WTC11 (cell line): ENCODE results near the gene MGMT. TPM values are rescaled to one million over a fixed set of nuclear protein-coding genes. Genes with fewer than 3 reads are reported as not detected.

ENCODE experiments used
- ATAC-seq: fragments of 200-7000 bp; cut with Tn5 transposase; 2 replicates; pipeline ENCODE4 v1.10.0; 2021; ENCODE audit warnings: mild to moderate bottlenecking, moderate library complexity
- CTCF ChIA-PET: fragments of 300-600 bp; sonication (Branson Sonifier 250); formaldehyde crosslinking; loops from one replicate; lab custom pipeline; 2021; ENCODE audit warnings: antibody characterized with exemption; lab: Charles Lee
- POLR2A ChIA-PET: fragments of 350-600 bp; sonication (Branson Sonifier 250); formaldehyde crosslinking; loops from one replicate; lab custom pipeline; 2021; ENCODE audit warnings: antibody characterized with exemption; lab: Charles Lee
- DNase-seq: peaks from one replicate; pipeline ENCODE4 v3.0.0; 2021; ENCODE audit warnings: low spot score
- H3K27ac Mint-ChIP-seq: 2 replicates; pipeline ENCODE4 v1.8.0; 2021; ENCODE audit warnings: mixed read lengths
- H3K27me3 Mint-ChIP-seq: 2 replicates; pipeline ENCODE4 v1.8.0; 2021; ENCODE audit warnings: low read depth, mild to moderate bottlenecking, moderate library complexity, mixed read lengths
- H3K36me3 Mint-ChIP-seq: 2 replicates; pipeline ENCODE4 v1.8.0; 2021; ENCODE audit warnings: mixed read lengths
- H3K4me1 Mint-ChIP-seq: 2 replicates; pipeline ENCODE4 v1.8.0; 2022; ENCODE audit warnings: mixed read lengths
- H3K4me3 Mint-ChIP-seq: 2 replicates; pipeline ENCODE4 v1.8.0; 2021; ENCODE audit warnings: mild to moderate bottlenecking, moderate library complexity, mixed read lengths
- H3K9me3 Mint-ChIP-seq: 2 replicates; pipeline ENCODE4 v1.8.0; 2021; ENCODE audit warnings: mixed read lengths
- CREB1 ChIP-seq: sonication (generic); formaldehyde crosslinking; IDR thresholded peaks from 2 replicates; pipeline ENCODE4 v1.8.0; 2023; ENCODE audit warnings: mild to moderate bottlenecking, missing genetic modification reagents
- ELF4 ChIP-seq: sonication (generic); formaldehyde crosslinking; IDR thresholded peaks from 2 replicates; pipeline ENCODE4 v1.8.1; 2022; ENCODE audit warnings: low read depth, mild to moderate bottlenecking, moderate library complexity, missing genetic modification reagents
- FOXJ3 ChIP-seq: sonication (generic); formaldehyde crosslinking; IDR thresholded peaks from 2 replicates; pipeline ENCODE4 v1.9.0; 2021; ENCODE audit warnings: missing genetic modification reagents, mild to moderate bottlenecking, borderline replicate concordance
- GRHL2 ChIP-seq: fragments of 250-450 bp; sonication (Bioruptor Pico); IDR thresholded peaks from 2 replicates; pipeline ENCODE4 v1.8.0; 2022; ENCODE audit warnings: mild to moderate bottlenecking, moderate library complexity; ENCODE audit not compliant: insufficient replicate concordance, severe bottlenecking
- JUN ChIP-seq: sonication (generic); formaldehyde crosslinking; IDR thresholded peaks from 2 replicates; pipeline ENCODE4 v1.8.0; 2023; ENCODE audit warnings: mild to moderate bottlenecking, missing genetic modification reagents
- MYBL2 ChIP-seq: sonication (generic); formaldehyde crosslinking; IDR thresholded peaks from 2 replicates; pipeline ENCODE4 v1.8.1; 2023; ENCODE audit warnings: mild to moderate bottlenecking, moderate library complexity, missing genetic modification reagents
- OVOL2 ChIP-seq: fragments of 250-450 bp; sonication (Bioruptor Pico); IDR thresholded peaks from 2 replicates; pipeline ENCODE4 v1.9.0; 2021; ENCODE audit warnings: mild to moderate bottlenecking, borderline replicate concordance
- RORB ChIP-seq: fragments of 250-450 bp; sonication (Bioruptor Pico); IDR thresholded peaks from 2 replicates; pipeline ENCODE4 v1.9.0; 2021; ENCODE audit warnings: mild to moderate bottlenecking
- SMAD3 ChIP-seq: sonication (generic); formaldehyde crosslinking; IDR thresholded peaks from 2 replicates; pipeline ENCODE4 v1.8.0; 2022; ENCODE audit warnings: missing genetic modification reagents, mild to moderate bottlenecking, borderline replicate concordance
- SMAD4 ChIP-seq: sonication (generic); formaldehyde crosslinking; IDR thresholded peaks from 2 replicates; pipeline ENCODE4 v1.8.0; 2022; ENCODE audit warnings: mild to moderate bottlenecking, missing genetic modification reagents
- TCF7 ChIP-seq: sonication (generic); formaldehyde crosslinking; IDR thresholded peaks from 2 replicates; pipeline ENCODE4 v1.8.0; 2022; ENCODE audit warnings: mild to moderate bottlenecking, low read depth, missing genetic modification reagents, moderate library complexity
- TEAD4 ChIP-seq: sonication (generic); formaldehyde crosslinking; IDR thresholded peaks from 2 replicates; pipeline ENCODE4 v1.8.0; 2022; ENCODE audit warnings: mild to moderate bottlenecking, missing genetic modification reagents
- ZNF219 ChIP-seq: sonication (generic); formaldehyde crosslinking; IDR thresholded peaks from 2 replicates; pipeline ENCODE4 v1.8.0; 2023; ENCODE audit warnings: missing genetic modification reagents, mild to moderate bottlenecking, borderline replicate concordance
- ZNF416 ChIP-seq: fragments of 250-450 bp; sonication (Bioruptor Pico); IDR thresholded peaks from 2 replicates; pipeline ENCODE4 v1.9.0; 2021; ENCODE audit warnings: mild to moderate bottlenecking, inconsistent platforms
- total RNA-seq: library from RNA; stranded (reverse); gene quantifications from 3 replicates; pipeline ENCODE4 v1.2.3, GENCODE V29; 2021
- TF ChIP-seq, protein P1 (sequence below): sonication (generic); formaldehyde crosslinking; IDR thresholded peaks from 2 replicates; pipeline ENCODE4 v1.8.1; 2023; ENCODE audit warnings: mild to moderate bottlenecking, missing genetic modification reagents, borderline replicate concordance
- TF ChIP-seq, protein P2 (sequence below): sonication (generic); formaldehyde crosslinking; IDR thresholded peaks from 2 replicates; pipeline ENCODE4 v1.8.1; 2022; ENCODE audit warnings: low read depth, mild to moderate bottlenecking, moderate library complexity, missing genetic modification reagents, borderline replicate concordance
- TF ChIP-seq, protein P3 (sequence below): sonication (generic); formaldehyde crosslinking; IDR thresholded peaks from 2 replicates; pipeline ENCODE4 v1.8.0; 2022; ENCODE audit warnings: mild to moderate bottlenecking, missing genetic modification reagents
- TF ChIP-seq, protein P4 (sequence below): sonication (generic); formaldehyde crosslinking; IDR thresholded peaks from 2 replicates; pipeline ENCODE4 v1.8.0; 2022; ENCODE audit warnings: mild to moderate bottlenecking, missing genetic modification reagents
- TF ChIP-seq, protein P5 (sequence below): sonication (generic); formaldehyde crosslinking; conservative IDR thresholded peaks from 2 replicates; pipeline ENCODE4 v1.8.1; 2023; ENCODE audit warnings: mild to moderate bottlenecking, low read depth, missing genetic modification reagents, moderate library complexity
- TF ChIP-seq, protein P6 (sequence below): sonication (generic); formaldehyde crosslinking; IDR thresholded peaks from 2 replicates; pipeline ENCODE4 v1.8.1; 2022; ENCODE audit warnings: mild to moderate bottlenecking, moderate library complexity, missing genetic modification reagents

Gene MGMT
- total RNA-seq, 1 experiment from 2014 or later = 11.8 TPM

DNA sequence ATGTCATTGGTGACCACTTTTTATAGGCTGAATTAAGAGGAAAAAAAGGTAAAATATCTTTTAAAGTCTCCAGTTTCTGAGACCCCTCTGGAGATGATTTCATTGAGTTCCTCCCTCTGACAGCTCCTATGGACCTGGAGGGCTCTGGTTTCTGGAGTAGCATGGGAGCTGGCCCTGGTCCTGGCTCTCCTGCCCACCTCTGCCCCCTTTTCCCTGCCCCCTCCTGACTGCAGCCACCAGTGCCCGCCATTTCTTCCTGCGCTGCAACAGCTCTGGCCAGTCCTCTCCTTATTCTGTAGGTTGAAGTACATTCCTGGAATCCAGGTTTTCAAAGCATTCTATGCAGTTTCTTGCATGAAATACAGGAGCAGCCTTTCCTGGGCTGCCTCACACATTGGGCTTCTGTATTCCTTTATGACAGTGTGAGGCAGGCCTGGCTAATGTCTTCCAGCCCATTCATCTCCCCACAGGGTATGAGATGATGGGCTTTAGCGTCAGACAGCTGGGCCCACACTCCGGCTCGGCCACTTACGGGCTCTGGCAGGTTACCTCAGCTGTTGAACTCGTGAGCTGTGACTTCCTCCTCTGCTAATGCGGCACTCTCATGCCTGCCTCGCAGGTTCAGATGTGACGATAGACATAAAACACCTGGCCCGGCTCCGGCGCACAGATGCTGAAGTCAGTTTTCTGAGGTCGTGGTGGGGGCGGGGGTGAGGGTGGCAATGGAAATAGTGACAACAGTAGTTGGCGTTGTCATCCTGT lies 101.7 kb downstream of the MGMT start:
- no peaks in the 10 kb centered on the region for H3K36me3 Mint-ChIP-seq
- ATAC-seq (no peak), DNase-seq (no peak)
- no peak overlapping the region for H3K4me3 Mint-ChIP-seq
- H3K9me3 Mint-ChIP-seq = no peaks in the 10 kb centered on the region
- POLR2A ChIA-PET = no interaction called here
- TF ChIP-seq, protein P1, sequence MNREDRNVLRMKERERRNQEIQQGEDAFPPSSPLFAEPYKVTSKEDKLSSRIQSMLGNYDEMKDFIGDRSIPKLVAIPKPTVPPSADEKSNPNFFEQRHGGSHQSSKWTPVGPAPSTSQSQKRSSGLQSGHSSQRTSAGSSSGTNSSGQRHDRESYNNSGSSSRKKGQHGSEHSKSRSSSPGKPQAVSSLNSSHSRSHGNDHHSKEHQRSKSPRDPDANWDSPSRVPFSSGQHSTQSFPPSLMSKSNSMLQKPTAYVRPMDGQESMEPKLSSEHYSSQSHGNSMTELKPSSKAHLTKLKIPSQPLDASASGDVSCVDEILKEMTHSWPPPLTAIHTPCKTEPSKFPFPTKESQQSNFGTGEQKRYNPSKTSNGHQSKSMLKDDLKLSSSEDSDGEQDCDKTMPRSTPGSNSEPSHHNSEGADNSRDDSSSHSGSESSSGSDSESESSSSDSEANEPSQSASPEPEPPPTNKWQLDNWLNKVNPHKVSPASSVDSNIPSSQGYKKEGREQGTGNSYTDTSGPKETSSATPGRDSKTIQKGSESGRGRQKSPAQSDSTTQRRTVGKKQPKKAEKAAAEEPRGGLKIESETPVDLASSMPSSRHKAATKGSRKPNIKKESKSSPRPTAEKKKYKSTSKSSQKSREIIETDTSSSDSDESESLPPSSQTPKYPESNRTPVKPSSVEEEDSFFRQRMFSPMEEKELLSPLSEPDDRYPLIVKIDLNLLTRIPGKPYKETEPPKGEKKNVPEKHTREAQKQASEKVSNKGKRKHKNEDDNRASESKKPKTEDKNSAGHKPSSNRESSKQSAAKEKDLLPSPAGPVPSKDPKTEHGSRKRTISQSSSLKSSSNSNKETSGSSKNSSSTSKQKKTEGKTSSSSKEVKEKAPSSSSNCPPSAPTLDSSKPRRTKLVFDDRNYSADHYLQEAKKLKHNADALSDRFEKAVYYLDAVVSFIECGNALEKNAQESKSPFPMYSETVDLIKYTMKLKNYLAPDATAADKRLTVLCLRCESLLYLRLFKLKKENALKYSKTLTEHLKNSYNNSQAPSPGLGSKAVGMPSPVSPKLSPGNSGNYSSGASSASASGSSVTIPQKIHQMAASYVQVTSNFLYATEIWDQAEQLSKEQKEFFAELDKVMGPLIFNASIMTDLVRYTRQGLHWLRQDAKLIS (CRISPR knock-in tag) = no peak
- TF ChIP-seq SMAD4 (CRISPR knock-in tag) (no peak), TCF7 (CRISPR knock-in tag) (no peak), JUN (CRISPR knock-in tag) (no peak), TEAD4 (CRISPR knock-in tag) (no peak), RORB (CRISPR knock-in tag) (no peak), GRHL2 (CRISPR knock-in tag) (no peak), MYBL2 (CRISPR knock-in tag) (no peak), CREB1 (CRISPR knock-in tag) (no peak), ZNF416 (no peak), FOXJ3 (CRISPR knock-in tag) (no peak), OVOL2 (CRISPR knock-in tag) (no peak), ZNF219 (CRISPR knock-in tag) (no peak)
- TF ChIP-seq, protein P2, sequence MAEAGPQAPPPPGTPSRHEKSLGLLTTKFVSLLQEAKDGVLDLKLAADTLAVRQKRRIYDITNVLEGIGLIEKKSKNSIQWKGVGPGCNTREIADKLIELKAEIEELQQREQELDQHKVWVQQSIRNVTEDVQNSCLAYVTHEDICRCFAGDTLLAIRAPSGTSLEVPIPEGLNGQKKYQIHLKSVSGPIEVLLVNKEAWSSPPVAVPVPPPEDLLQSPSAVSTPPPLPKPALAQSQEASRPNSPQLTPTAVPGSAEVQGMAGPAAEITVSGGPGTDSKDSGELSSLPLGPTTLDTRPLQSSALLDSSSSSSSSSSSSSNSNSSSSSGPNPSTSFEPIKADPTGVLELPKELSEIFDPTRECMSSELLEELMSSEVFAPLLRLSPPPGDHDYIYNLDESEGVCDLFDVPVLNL (CRISPR knock-in tag) = no peak
- TF ChIP-seq, protein P3, sequence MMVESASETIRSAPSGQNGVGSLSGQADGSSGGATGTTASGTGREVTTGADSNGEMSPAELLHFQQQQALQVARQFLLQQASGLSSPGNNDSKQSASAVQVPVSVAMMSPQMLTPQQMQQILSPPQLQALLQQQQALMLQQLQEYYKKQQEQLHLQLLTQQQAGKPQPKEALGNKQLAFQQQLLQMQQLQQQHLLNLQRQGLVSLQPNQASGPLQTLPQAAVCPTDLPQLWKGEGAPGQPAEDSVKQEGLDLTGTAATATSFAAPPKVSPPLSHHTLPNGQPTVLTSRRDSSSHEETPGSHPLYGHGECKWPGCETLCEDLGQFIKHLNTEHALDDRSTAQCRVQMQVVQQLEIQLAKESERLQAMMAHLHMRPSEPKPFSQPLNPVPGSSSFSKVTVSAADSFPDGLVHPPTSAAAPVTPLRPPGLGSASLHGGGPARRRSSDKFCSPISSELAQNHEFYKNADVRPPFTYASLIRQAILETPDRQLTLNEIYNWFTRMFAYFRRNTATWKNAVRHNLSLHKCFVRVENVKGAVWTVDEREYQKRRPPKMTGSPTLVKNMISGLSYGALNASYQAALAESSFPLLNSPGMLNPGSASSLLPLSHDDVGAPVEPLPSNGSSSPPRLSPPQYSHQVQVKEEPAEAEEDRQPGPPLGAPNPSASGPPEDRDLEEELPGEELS (CRISPR knock-in tag) = no peak
- TF ChIP-seq, protein P4, sequence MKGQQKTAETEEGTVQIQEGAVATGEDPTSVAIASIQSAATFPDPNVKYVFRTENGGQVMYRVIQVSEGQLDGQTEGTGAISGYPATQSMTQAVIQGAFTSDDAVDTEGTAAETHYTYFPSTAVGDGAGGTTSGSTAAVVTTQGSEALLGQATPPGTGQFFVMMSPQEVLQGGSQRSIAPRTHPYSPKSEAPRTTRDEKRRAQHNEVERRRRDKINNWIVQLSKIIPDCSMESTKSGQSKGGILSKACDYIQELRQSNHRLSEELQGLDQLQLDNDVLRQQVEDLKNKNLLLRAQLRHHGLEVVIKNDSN = no peak
- no peaks in the 10 kb centered on the region for H3K4me1 Mint-ChIP-seq
- no peak overlapping the region for H3K27ac Mint-ChIP-seq
- no peaks in the 10 kb centered on the region for H3K27me3 Mint-ChIP-seq
- CTCF ChIA-PET = no interaction called here

DNA sequence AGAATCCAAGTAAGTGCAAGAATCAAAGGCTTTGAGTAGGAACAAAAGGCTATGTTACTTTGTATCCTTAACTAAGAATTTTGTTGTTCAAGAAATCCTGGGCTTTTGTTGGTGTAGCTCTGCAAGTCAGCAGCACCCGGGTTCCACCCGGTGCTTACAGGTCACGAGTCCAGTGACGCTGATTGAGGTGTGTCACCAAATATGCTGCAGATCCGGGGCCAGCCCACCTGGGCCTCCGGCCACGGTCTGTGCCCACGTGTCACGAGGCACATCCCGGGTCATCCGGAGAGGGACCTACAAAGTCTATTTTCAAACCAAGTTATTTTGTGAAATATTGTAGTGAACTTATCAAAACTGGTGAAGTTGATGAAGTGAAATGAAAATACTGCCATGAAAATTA lies 103.1 kb downstream of the MGMT start:
- no peak for DNase-seq
- POLR2A ChIA-PET = no interaction called here
- H3K9me3 Mint-ChIP-seq = no peaks in the 10 kb centered on the region
- H3K27me3 Mint-ChIP-seq = no peaks in the 10 kb centered on the region
- TF ChIP-seq, protein P5, sequence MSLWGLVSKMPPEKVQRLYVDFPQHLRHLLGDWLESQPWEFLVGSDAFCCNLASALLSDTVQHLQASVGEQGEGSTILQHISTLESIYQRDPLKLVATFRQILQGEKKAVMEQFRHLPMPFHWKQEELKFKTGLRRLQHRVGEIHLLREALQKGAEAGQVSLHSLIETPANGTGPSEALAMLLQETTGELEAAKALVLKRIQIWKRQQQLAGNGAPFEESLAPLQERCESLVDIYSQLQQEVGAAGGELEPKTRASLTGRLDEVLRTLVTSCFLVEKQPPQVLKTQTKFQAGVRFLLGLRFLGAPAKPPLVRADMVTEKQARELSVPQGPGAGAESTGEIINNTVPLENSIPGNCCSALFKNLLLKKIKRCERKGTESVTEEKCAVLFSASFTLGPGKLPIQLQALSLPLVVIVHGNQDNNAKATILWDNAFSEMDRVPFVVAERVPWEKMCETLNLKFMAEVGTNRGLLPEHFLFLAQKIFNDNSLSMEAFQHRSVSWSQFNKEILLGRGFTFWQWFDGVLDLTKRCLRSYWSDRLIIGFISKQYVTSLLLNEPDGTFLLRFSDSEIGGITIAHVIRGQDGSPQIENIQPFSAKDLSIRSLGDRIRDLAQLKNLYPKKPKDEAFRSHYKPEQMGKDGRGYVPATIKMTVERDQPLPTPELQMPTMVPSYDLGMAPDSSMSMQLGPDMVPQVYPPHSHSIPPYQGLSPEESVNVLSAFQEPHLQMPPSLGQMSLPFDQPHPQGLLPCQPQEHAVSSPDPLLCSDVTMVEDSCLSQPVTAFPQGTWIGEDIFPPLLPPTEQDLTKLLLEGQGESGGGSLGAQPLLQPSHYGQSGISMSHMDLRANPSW (CRISPR knock-in tag) = no peak
- TF ChIP-seq CREB1 (CRISPR knock-in tag) (no peak), JUN (CRISPR knock-in tag) (no peak), ELF4 (CRISPR knock-in tag) (no peak), SMAD3 (no peak), OVOL2 (CRISPR knock-in tag) (no peak)
- TF ChIP-seq, protein P6, sequence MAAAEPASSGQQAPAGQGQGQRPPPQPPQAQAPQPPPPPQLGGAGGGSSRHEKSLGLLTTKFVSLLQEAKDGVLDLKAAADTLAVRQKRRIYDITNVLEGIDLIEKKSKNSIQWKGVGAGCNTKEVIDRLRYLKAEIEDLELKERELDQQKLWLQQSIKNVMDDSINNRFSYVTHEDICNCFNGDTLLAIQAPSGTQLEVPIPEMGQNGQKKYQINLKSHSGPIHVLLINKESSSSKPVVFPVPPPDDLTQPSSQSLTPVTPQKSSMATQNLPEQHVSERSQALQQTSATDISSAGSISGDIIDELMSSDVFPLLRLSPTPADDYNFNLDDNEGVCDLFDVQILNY = no peak
- TF ChIP-seq, all 79 proteins: peak for 0
- no peaks in the 10 kb centered on the region for H3K4me1 Mint-ChIP-seq
- no peaks in the 10 kb centered on the region for H3K36me3 Mint-ChIP-seq
- H3K4me3 Mint-ChIP-seq = no peak overlapping the region
- CTCF ChIA-PET = no interaction called here
- no peak for ATAC-seq
- no peak overlapping the region for H3K27ac Mint-ChIP-seq
